Measurements from ENCODE around the gene AADACL2. TPM values are rescaled to one million over a fixed set of nuclear protein-coding genes. Genes with fewer than 3 reads are reported as not detected.

The AADACL2 gene
- total RNA-seq, 2 donors from 2014 or later, result not detected

- Histone ChIP-seq H3K4me1 (no peaks in the 10 kb centered on the region), H3K9ac (ENCODE audit: low read depth in 2 of 2, low read length in 2 of 2) (no peak overlapping the region), H3K4me3 (no peak overlapping the region), H3K27ac (no peak overlapping the region), H3K36me3 (no peaks in the 10 kb centered on the region), H3K9me3 (no peaks in the 10 kb centered on the region), H3K27me3 (no peaks in the 10 kb centered on the region)
- DNase-seq, result no peak
- intact Hi-C loops (cut with DNase I), result no loop called here
- TF ChIP-seq CTCF (IDR thresholded peaks at IDR 0.05), result no peak
These were observed 8.9 kb upstream of the AADACL2 start for GRCh38 chr3:151724576-151725562.

- intact Hi-C loops (cut with DNase I), result no loop called here
- no peaks in the 10 kb centered on the region for H3K27me3 ChIP-seq
- DNase-seq, result no peak
- TF ChIP-seq CTCF (IDR thresholded peaks at IDR 0.05), result no peak
- H3K27ac ChIP-seq, result no peak overlapping the region
- no peaks in the 10 kb centered on the region for H3K9me3 ChIP-seq
- H3K36me3 ChIP-seq, result no peaks in the 10 kb centered on the region
- H3K4me1 ChIP-seq, result no peaks in the 10 kb centered on the region
- no peak overlapping the region for H3K9ac ChIP-seq (ENCODE audit: low read depth in 2 of 2, low read length in 2 of 2)
- H3K4me3 ChIP-seq, result no peak overlapping the region
These were observed 7.7 kb upstream of the AADACL2 start for GRCh38 chr3:151726016-151726415.

GRCh38 chr3:151732861-151733260 lies 866 bp upstream of the AADACL2 start:
- no peak for TF ChIP-seq CTCF (IDR thresholded peaks at IDR 0.05)
- no peaks in the 10 kb centered on the region for H3K4me1 ChIP-seq
- intact Hi-C loops (cut with DNase I), result no loop called here
- no peaks in the 10 kb centered on the region for H3K9me3 ChIP-seq
- no peak overlapping the region for H3K9ac ChIP-seq (ENCODE audit: low read depth in 2 of 2, low read length in 2 of 2)
- DNase-seq, result no peak
- no peak overlapping the region for H3K27ac ChIP-seq
- H3K4me3 ChIP-seq, result no peak overlapping the region
- H3K36me3 ChIP-seq, result no peaks in the 10 kb centered on the region
- no peaks in the 10 kb centered on the region for H3K27me3 ChIP-seq

- Histone ChIP-seq H3K9me3 (no peaks in the 10 kb centered on the region), H3K9ac (ENCODE audit: low read depth in 2 of 2, low read length in 2 of 2) (no peak overlapping the region), H3K4me1 (no peaks in the 10 kb centered on the region), H3K36me3 (no peaks in the 10 kb centered on the region), H3K4me3 (no peak overlapping the region), H3K27ac (no peak overlapping the region), H3K27me3 (no peaks in the 10 kb centered on the region)
- intact Hi-C loops (cut with DNase I), result no loop called here
- TF ChIP-seq CTCF (IDR thresholded peaks at IDR 0.05), result no peak
- DNase-seq, result no peak
These were observed 6.9 kb downstream of the AADACL2 start for GRCh38 chr3:151740581-151740980.

- no peak overlapping the region for H3K9ac ChIP-seq (ENCODE audit: low read depth in 2 of 2, low read length in 2 of 2)
- no peaks in the 10 kb centered on the region for H3K36me3 ChIP-seq
- no peaks in the 10 kb centered on the region for H3K4me1 ChIP-seq
- no peak for DNase-seq
- no peaks in the 10 kb centered on the region for H3K9me3 ChIP-seq
- no peak overlapping the region for H3K27ac ChIP-seq
- TF ChIP-seq CTCF (IDR thresholded peaks at IDR 0.05), result no peak
- intact Hi-C loops (cut with DNase I), result no loop called here
- H3K27me3 ChIP-seq, result no peaks in the 10 kb centered on the region
- H3K4me3 ChIP-seq, result no peak overlapping the region
These were observed 10.1 kb downstream of the AADACL2 start for GRCh38 chr3:151743855-151744254.
